MM.1S (cell line): ENCODE data around the gene MBD2.

ENCODE experiments used
- DNase-seq: peaks from one replicate; pipeline ENCODE4 v3.0.0-alpha.2; 2015
- H2AFZ ChIP-seq: fragments of 300-600 bp; sonication (generic); 2 replicates; pipeline ENCODE4 v1.6.0; 2016; ENCODE audit warnings: antibody characterized with exemption, low read length
- H3F3A ChIP-seq: fragments of 300-600 bp; sonication (generic); 2 replicates; pipeline ENCODE4 v1.6.1; 2016; ENCODE audit warnings: mild to moderate bottlenecking, antibody characterized with exemption, low read length, moderate library complexity, mixed read lengths; ENCODE audit not compliant: insufficient read depth
- H3K27ac ChIP-seq: fragments of 300-600 bp; sonication (generic); 2 replicates; pipeline ENCODE4 v1.5.1; 2016; ENCODE audit warnings: mild to moderate bottlenecking, low read length
- H3K27me3 ChIP-seq: fragments of 300-600 bp; sonication (generic); replicated peaks from 2 replicates; pipeline ENCODE4 v1.6.0; 2016; ENCODE audit warnings: low read length; ENCODE audit not compliant: insufficient read depth
- H3K36me3 ChIP-seq: fragments of 300-600 bp; sonication (generic); replicated peaks from 2 replicates; pipeline ENCODE4 v1.6.1; 2016; ENCODE audit warnings: mild to moderate bottlenecking, low read length, mixed read lengths; ENCODE audit not compliant: insufficient read depth
- H3K4me1 ChIP-seq: fragments of 300-600 bp; sonication (generic); 2 replicates; pipeline ENCODE4 v1.6.1; 2016; ENCODE audit warnings: low read length, mixed read lengths
- H3K4me2 ChIP-seq: fragments of 300-600 bp; sonication (generic); 2 replicates; pipeline ENCODE4 v1.6.0; 2016; ENCODE audit warnings: low read depth, low read length
- H3K4me3 ChIP-seq: fragments of 300-600 bp; sonication (generic); 2 replicates; pipeline ENCODE4 v1.5.1; 2016; ENCODE audit warnings: low read length, mixed read lengths
- H3K79me2 ChIP-seq: fragments of 300-600 bp; sonication (generic); 2 replicates; pipeline ENCODE4 v1.6.1; 2016; ENCODE audit warnings: mixed run types, low read length, mixed read lengths
- H3K9ac ChIP-seq: fragments of 300-600 bp; sonication (generic); 2 replicates; pipeline ENCODE4 v1.6.1; 2016; ENCODE audit warnings: low read length, mixed read lengths
- H3K9me2 ChIP-seq: fragments of 300-600 bp; sonication (generic); replicated peaks from 2 replicates; pipeline ENCODE4 v1.6.1; 2016; ENCODE audit warnings: mild to moderate bottlenecking, low read length, mixed read lengths; ENCODE audit not compliant: insufficient read depth
- H3K9me3 ChIP-seq: fragments of 300-600 bp; sonication (generic); replicated peaks from 2 replicates; pipeline ENCODE4 v1.6.1; 2016; ENCODE audit warnings: mild to moderate bottlenecking, low read length, mixed read lengths; ENCODE audit not compliant: insufficient read depth
- H4K20me1 ChIP-seq: fragments of 300-600 bp; sonication (generic); 2 replicates; pipeline ENCODE4 v1.6.1; 2016; ENCODE audit warnings: mild to moderate bottlenecking, low read length, moderate library complexity, mixed read lengths; ENCODE audit not compliant: insufficient read depth
- EZH2 ChIP-seq: fragments of 300-600 bp; sonication (generic); optimal IDR thresholded peaks from 2 replicates; pipeline ENCODE3; 2017; ENCODE audit warnings: low read depth, mild to moderate bottlenecking, antibody characterized with exemption, low read length, mixed read lengths
- EZH2phosphoT487 ChIP-seq: fragments of 300-600 bp; sonication (generic); IDR thresholded peaks from 2 replicates; pipeline ENCODE4 v1.6.1; 2018; ENCODE audit warnings: antibody characterized with exemption, low read length
- TF ChIP-seq, protein P1 (sequence below): fragments of 300-600 bp; sonication (generic); IDR thresholded peaks from 2 replicates; pipeline ENCODE4 v1.5.1; 2016; ENCODE audit warnings: antibody characterized with exemption, low read length, mixed read lengths

Gene MBD2

DNA sequence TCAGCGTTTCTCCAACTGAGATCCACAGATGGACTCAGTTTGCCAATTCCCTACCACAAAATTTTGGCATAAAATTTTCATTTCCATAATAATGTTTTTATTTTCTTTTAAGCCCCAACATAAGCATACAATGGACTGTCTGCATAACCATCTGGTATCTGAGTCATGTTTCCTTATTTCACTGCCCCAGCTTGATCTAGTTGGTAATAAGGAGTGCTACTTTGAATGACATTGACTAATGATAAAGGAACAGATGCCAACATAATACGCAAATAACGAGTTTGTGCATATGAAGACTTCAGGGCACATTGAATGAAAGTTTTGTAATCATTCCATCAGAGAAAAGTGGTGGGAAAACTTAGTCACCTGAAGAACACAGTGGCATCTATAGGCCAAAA is 8.8 kb upstream of the MBD2 start:
- Histone ChIP-seq H3K4me1 (no peaks in the 10 kb centered on the region), H3K9me3 (no peaks in the 10 kb centered on the region), H3K4me3 (no peak overlapping the region), H3K9ac (no peak overlapping the region), H3K9me2 (no peaks in the 10 kb centered on the region), H3K27ac (no peak overlapping the region), H3F3A (no peaks in the 10 kb centered on the region), H3K4me2 (no peak overlapping the region), H3K27me3 (no peaks in the 10 kb centered on the region), H3K36me3 (no peaks in the 10 kb centered on the region), H2AFZ (no peak overlapping the region), H3K79me2 (no peaks in the 10 kb centered on the region), H4K20me1 (no peaks in the 10 kb centered on the region)
- no peak for DNase-seq
- TF ChIP-seq EZH2phosphoT487 (no peak), EZH2 (no peak)
- TF ChIP-seq, protein P1, sequence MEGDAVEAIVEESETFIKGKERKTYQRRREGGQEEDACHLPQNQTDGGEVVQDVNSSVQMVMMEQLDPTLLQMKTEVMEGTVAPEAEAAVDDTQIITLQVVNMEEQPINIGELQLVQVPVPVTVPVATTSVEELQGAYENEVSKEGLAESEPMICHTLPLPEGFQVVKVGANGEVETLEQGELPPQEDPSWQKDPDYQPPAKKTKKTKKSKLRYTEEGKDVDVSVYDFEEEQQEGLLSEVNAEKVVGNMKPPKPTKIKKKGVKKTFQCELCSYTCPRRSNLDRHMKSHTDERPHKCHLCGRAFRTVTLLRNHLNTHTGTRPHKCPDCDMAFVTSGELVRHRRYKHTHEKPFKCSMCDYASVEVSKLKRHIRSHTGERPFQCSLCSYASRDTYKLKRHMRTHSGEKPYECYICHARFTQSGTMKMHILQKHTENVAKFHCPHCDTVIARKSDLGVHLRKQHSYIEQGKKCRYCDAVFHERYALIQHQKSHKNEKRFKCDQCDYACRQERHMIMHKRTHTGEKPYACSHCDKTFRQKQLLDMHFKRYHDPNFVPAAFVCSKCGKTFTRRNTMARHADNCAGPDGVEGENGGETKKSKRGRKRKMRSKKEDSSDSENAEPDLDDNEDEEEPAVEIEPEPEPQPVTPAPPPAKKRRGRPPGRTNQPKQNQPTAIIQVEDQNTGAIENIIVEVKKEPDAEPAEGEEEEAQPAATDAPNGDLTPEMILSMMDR = no peak

DNA sequence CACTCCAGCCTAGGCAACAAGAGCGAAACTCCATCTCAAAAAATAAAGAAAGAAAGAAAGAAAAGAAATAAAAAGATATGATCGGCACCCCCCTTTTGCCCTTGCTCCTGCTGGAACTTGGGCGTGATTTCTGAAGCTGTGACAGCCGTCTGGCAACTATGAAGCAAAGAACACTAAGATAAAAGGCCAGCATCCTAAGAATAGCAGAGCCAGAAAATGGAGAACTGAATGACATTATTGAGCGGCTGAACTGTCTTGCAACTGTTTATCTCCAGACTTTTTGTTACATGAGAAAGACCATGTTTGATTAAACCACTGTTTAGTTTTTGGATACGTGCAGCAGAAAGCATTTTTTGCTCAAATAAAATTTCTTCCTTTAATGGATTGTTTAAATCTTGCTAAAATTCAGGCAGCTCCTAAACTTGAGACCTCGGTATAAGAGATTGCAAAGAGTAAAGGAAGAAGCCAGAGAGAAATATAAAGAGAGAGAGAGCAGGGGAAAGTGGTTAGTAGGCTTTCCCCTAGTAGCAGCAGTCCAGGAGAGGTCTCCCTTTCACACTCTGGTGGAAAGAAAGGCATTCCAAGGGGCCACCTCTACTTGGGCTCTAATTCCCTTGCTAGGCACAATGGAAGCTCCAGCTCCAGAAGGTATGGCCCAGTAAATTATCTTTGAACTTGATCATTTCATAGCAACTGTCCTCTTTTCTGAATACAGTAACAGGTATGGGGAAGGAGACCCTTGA is 8.2 kb upstream of the MBD2 start:
- Histone ChIP-seq H3K27ac (no peak overlapping the region), H3K79me2 (no peaks in the 10 kb centered on the region), H3K27me3 (no peaks in the 10 kb centered on the region), H3K9ac (no peak overlapping the region), H2AFZ (no peak overlapping the region), H3K4me1 (no peaks in the 10 kb centered on the region), H3K4me3 (no peak overlapping the region), H3K9me2 (no peaks in the 10 kb centered on the region), H3K36me3 (no peaks in the 10 kb centered on the region), H3F3A (no peaks in the 10 kb centered on the region), H3K4me2 (no peak overlapping the region), H3K9me3 (no peaks in the 10 kb centered on the region), H4K20me1 (no peaks in the 10 kb centered on the region)
- no peak for DNase-seq
- TF ChIP-seq, protein P1 = no peak
- TF ChIP-seq EZH2 (no peak), EZH2phosphoT487 (no peak)

DNA sequence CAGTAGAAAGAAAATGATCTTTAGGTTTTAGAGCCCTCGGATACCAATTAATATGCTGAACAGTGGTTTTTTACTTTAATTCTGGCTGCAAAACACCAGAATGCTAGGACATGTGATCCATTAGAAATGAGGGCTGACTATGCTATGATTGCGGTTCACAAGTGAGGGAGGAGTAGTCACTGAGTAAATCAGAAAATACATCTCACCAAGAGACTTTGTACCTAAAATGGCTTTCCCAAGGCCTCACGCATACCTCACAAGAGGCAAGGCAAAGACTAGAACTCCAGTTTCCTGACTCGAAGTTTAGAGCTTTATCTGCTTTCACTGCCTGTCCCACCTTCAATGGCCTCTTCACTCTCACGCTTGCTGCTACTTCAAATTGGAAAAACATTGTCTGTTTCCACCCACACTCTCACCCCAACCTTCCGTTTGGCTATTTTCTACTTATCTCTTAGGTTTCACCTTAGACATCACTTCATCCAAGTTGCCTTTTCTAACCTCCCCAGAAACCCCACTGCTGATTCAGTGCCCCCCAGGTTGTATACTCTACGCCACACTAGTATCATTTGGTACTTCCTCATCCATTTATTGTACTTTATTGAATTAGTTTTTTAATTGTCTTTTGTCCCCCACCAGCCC is 5.1 kb upstream of the MBD2 start:
- H3K4me1 ChIP-seq = peaks cover 4% of the 10 kb centered on the region
- H3K9me3 ChIP-seq = no peaks in the 10 kb centered on the region
- H3K4me2 ChIP-seq = no peak overlapping the region
- H3K36me3 ChIP-seq = no peaks in the 10 kb centered on the region
- H2AFZ ChIP-seq = no peak overlapping the region
- no peaks in the 10 kb centered on the region for H3K9me2 ChIP-seq
- TF ChIP-seq EZH2phosphoT487 (no peak), EZH2 (no peak)
- TF ChIP-seq, protein P1 = no peak
- H3K27me3 ChIP-seq = no peaks in the 10 kb centered on the region
- H3F3A ChIP-seq = peaks cover 3% of the 10 kb centered on the region; the same call in 1 of the 2 replicates
- no peak for DNase-seq
- no peaks in the 10 kb centered on the region for H4K20me1 ChIP-seq
- no peak overlapping the region for H3K9ac ChIP-seq
- no peaks in the 10 kb centered on the region for H3K79me2 ChIP-seq
- no peak overlapping the region for H3K27ac ChIP-seq
- no peak overlapping the region for H3K4me3 ChIP-seq
